HCT116 (cell line): Measurements from ENCODE around the gene ASIP. TPM values are rescaled to one million over a fixed set of nuclear protein-coding genes. Genes with fewer than 3 reads are reported as not detected.

Source experiments
- ATAC-seq: fragments of 200-7000 bp; cut with Tn5 transposase; 2 replicates; pipeline ENCODE4 v1.9.1; 2020; ENCODE audit warnings: mild to moderate bottlenecking, moderate library complexity
- BruUV-seq: library from RNA; stranded (reverse); fragments of 400-500 nt; replicated peaks from 2 replicates; lab custom pipeline; 2021; lab: Mats Ljungman, UMichigan
- CTCF ChIA-PET: fragments of 300-600 bp; sonication (Branson Sonifier 250); formaldehyde crosslinking; loops from one replicate; lab custom pipeline; 2021; ENCODE audit warnings: antibody characterized with exemption; lab: Charles Lee
- POLR2A ChIA-PET: fragments of 300-600, 350-600 bp; sonication (Branson Sonifier 250); formaldehyde crosslinking; loops from one replicate; lab custom pipeline; 2021; ENCODE audit warnings: antibody characterized with exemption; lab: Charles Lee
- RAD21 ChIA-PET, 2 experiments: fragments of 300-600 bp; sonication (Branson Sonifier 250); formaldehyde crosslinking; loops; one replicate each; lab custom pipeline; 2023; ENCODE audit warnings: low total read pairs in 2 of 2; ENCODE audit not compliant: uncharacterized antibody in 2 of 2, unreplicated experiment in 2 of 2, low non-redundant PET in 1 of 2; lab: Charles Lee
- DNase-seq: peaks from one replicate; pipeline ENCODE4 v3.0.0-alpha.2; 2010; ENCODE audit warnings: low read depth, low spot score
- H2AFZ ChIP-seq: fragments of 200-600 bp; shearing (Covaris generic), sonication (generic); 2 replicates; pipeline ENCODE4 v1.6.1; 2017; ENCODE audit warnings: low read depth, mixed run types, mixed read lengths, antibody characterized with exemption, low read length; ENCODE audit not compliant: poor library complexity, severe bottlenecking
- H3K27ac ChIP-seq: 2 replicates; pipeline ENCODE4 v1.5.1; 2012; ENCODE audit warnings: low read depth, low read length
- H3K27me3 ChIP-seq: fragments of 200-600 bp; sonication (generic); 2 replicates; pipeline ENCODE4 v1.6.1; 2016; ENCODE audit warnings: mixed run types, low read length, mixed read lengths; ENCODE audit not compliant: insufficient read depth
- H3K36me3 ChIP-seq, 2 experiments: fragments of 200-500 bp in 1 of 2; fragments of 200-600 bp in 1 of 2; sonication (Bioruptor generic) in 1 of 2; sonication (generic) in 1 of 2; 2 replicates each; pipeline versions ENCODE4 v1.5.1 to v1.6.1; 2014 to 2016; ENCODE audit warnings: low read length in 2 of 2, inconsistent platforms in 1 of 2, mixed read lengths in 1 of 2, mixed run types in 1 of 2; ENCODE audit not compliant: insufficient read depth in 2 of 2, control insufficient read depth in 1 of 2
- H3K4me1 ChIP-seq, 2 experiments: fragments of 200-600 bp in 1 of 2; sonication (generic) in 1 of 2; 2 replicates each; pipeline versions ENCODE4 v1.5.1 to v1.6.1; 2012 to 2017; ENCODE audit warnings: low read length in 2 of 2, inconsistent platforms in 1 of 2, mild to moderate bottlenecking in 1 of 2, mixed read lengths in 1 of 2, mixed run types in 1 of 2, moderate library complexity in 1 of 2; ENCODE audit not compliant: insufficient read depth in 2 of 2, control insufficient read depth in 1 of 2
- H3K4me2 ChIP-seq: fragments of 200-600 bp; sonication (generic); 2 replicates; pipeline ENCODE4 v1.6.1; 2017; ENCODE audit warnings: mixed run types, low read length, mixed read lengths
- H3K4me3 ChIP-seq, 2 experiments: fragments of 200-600 bp in 1 of 2; sonication (generic) in 1 of 2; replicated peaks in 1 of 2; 2 replicates each; pipeline ENCODE4 v1.5.1; 2011 to 2016; ENCODE audit warnings: low read length in 2 of 2, control low read depth in 1 of 2, low read depth in 1 of 2, mild to moderate bottlenecking in 1 of 2, mixed read lengths in 1 of 2, mixed run types in 1 of 2
- H3K79me2 ChIP-seq: fragments of 200-600 bp; sonication (generic); 2 replicates; pipeline ENCODE4 v1.6.1; 2017; ENCODE audit warnings: mild to moderate bottlenecking, mixed run types, low read length, moderate library complexity, mixed read lengths; ENCODE audit not compliant: insufficient read depth
- H3K9ac ChIP-seq: fragments of 200-600 bp; sonication (generic); 2 replicates; pipeline ENCODE4 v1.6.1; 2016; ENCODE audit warnings: low read length, mixed read lengths
- H3K9me2 ChIP-seq: fragments of 200-600 bp; sonication (generic), shearing (Covaris generic); 2 replicates; pipeline ENCODE4 v1.6.1; 2017; ENCODE audit warnings: mixed run types, mild to moderate bottlenecking, moderate library complexity; ENCODE audit not compliant: insufficient read depth
- H3K9me3 ChIP-seq, 2 experiments: fragments of 200-500 bp in 1 of 2; fragments of 200-600 bp in 1 of 2; sonication (Bioruptor generic) in 1 of 2; sonication (generic) in 1 of 2; 2 replicates each; pipeline ENCODE4 v1.6.1; 2014 to 2017; ENCODE audit warnings: low read length in 2 of 2, mixed read lengths in 2 of 2, inconsistent platforms in 1 of 2, low read depth in 1 of 2, mild to moderate bottlenecking in 1 of 2, mixed run types in 1 of 2, moderate library complexity in 1 of 2; ENCODE audit not compliant: control insufficient read depth in 1 of 2, insufficient read depth in 1 of 2
- H4K20me1 ChIP-seq: fragments of 200-600 bp; sonication (generic), shearing (Covaris generic); 2 replicates; pipeline ENCODE4 v1.6.1; 2017; ENCODE audit warnings: mixed run types, mild to moderate bottlenecking, moderate library complexity; ENCODE audit not compliant: insufficient read depth
- ATF3 ChIP-seq: IDR thresholded peaks from 2 replicates; pipeline ENCODE4 v1.6.1; 2012
- EZH2phosphoT487 ChIP-seq: fragments of 200-600 bp; IDR thresholded peaks from 2 replicates; pipeline ENCODE4 v1.6.1; 2018; ENCODE audit warnings: antibody characterized with exemption, borderline replicate concordance
- SP1 ChIP-seq: IDR thresholded peaks from 2 replicates; pipeline ENCODE4 v1.6.1; 2012; ENCODE audit warnings: low read depth
- ZBTB33 ChIP-seq: IDR thresholded peaks from 2 replicates; pipeline ENCODE4 v1.6.1; 2011; ENCODE audit warnings: mild to moderate bottlenecking, low read length, moderate library complexity; ENCODE audit not compliant: insufficient replicate concordance; ENCODE audit errors: extremely low read depth
- intact Hi-C: fragments of 100-400 bp; cut with micrococcal nuclease; formaldehyde crosslinking; loops from 2 replicates; pipeline ENCODE4 v1.10.0; 2022
- total RNA-seq: library from RNA; stranded (reverse); gene quantifications from one replicate; pipeline ENCODE4 v1.2.1, GENCODE V29; 2021; ENCODE audit not compliant: unreplicated experiment
- TF ChIP-seq, protein P1 (sequence below): IDR thresholded peaks from 2 replicates; pipeline ENCODE4 v1.6.1; 2012
- TF ChIP-seq, protein P2 (sequence below): IDR thresholded peaks from 2 replicates; pipeline ENCODE4 v1.6.1; 2012; ENCODE audit warnings: low read depth

ASIP gene
- total RNA-seq, 1 experiment from 2014 or later = not detected

GRCh38 chr20:34281177-34281576 lies 40.0 kb downstream of the ASIP start:
- Histone ChIP-seq H4K20me1 (no peaks in the 10 kb centered on the region), H3K4me3 (no peak overlapping the region), H3K9me3 (no peaks in the 10 kb centered on the region), H3K4me2 (no peak overlapping the region), H3K4me1 (no peaks in the 10 kb centered on the region), H3K27ac (no peak overlapping the region), H3K79me2 (no peaks in the 10 kb centered on the region), H3K36me3 (peaks cover 55 to 89% of the 10 kb centered on the region in 2 experiments), H3K27me3 (no peaks in the 10 kb centered on the region), H3K9me2 (no peaks in the 10 kb centered on the region), H2AFZ (no peak overlapping the region), H3K9ac (no peak overlapping the region)
- ChIA-PET POLR2A (no interaction called here), CTCF (no interaction called here), RAD21 (no interaction called here)
- DNase-seq = no peak
- ATAC-seq = no peak
- intact Hi-C loops = no loop called here
- no TSS peak for BruUV-seq
- TF ChIP-seq EZH2phosphoT487 (no peak), ZBTB33 (no peak), SP1 (no peak), ATF3 (no peak)
- TF ChIP-seq, protein P1, sequence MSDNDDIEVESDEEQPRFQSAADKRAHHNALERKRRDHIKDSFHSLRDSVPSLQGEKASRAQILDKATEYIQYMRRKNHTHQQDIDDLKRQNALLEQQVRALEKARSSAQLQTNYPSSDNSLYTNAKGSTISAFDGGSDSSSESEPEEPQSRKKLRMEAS = no peak
- TF ChIP-seq, protein P2, sequence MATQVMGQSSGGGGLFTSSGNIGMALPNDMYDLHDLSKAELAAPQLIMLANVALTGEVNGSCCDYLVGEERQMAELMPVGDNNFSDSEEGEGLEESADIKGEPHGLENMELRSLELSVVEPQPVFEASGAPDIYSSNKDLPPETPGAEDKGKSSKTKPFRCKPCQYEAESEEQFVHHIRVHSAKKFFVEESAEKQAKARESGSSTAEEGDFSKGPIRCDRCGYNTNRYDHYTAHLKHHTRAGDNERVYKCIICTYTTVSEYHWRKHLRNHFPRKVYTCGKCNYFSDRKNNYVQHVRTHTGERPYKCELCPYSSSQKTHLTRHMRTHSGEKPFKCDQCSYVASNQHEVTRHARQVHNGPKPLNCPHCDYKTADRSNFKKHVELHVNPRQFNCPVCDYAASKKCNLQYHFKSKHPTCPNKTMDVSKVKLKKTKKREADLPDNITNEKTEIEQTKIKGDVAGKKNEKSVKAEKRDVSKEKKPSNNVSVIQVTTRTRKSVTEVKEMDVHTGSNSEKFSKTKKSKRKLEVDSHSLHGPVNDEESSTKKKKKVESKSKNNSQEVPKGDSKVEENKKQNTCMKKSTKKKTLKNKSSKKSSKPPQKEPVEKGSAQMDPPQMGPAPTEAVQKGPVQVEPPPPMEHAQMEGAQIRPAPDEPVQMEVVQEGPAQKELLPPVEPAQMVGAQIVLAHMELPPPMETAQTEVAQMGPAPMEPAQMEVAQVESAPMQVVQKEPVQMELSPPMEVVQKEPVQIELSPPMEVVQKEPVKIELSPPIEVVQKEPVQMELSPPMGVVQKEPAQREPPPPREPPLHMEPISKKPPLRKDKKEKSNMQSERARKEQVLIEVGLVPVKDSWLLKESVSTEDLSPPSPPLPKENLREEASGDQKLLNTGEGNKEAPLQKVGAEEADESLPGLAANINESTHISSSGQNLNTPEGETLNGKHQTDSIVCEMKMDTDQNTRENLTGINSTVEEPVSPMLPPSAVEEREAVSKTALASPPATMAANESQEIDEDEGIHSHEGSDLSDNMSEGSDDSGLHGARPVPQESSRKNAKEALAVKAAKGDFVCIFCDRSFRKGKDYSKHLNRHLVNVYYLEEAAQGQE = no peak
